H9 (cell line): Measurements from ENCODE around the gene LRG1. TPM values are rescaled to one million over a fixed set of nuclear protein-coding genes. Genes with fewer than 3 reads are reported as not detected.

Experiments
- DNase-seq: peaks from one replicate; pipeline ENCODE4 v3.0.0-alpha.2; 2017
- H2AFZ ChIP-seq: one replicate; pipeline ENCODE4 v1.6.1; 2013; ENCODE audit warnings: mild to moderate bottlenecking, low read length, control low read depth, moderate library complexity
- H2AK5ac ChIP-seq: 2 replicates; pipeline ENCODE4 v1.6.1; 2013; ENCODE audit warnings: low read length, control low read depth, mixed read lengths; ENCODE audit not compliant: insufficient read length
- H2BK120ac ChIP-seq: one replicate; pipeline ENCODE4 v1.6.1; 2013; ENCODE audit warnings: low read depth, mild to moderate bottlenecking, low read length, control low read depth, inconsistent platforms; ENCODE audit not compliant: poor library complexity, severe bottlenecking
- H2BK12ac ChIP-seq: 2 replicates; pipeline ENCODE4 v1.6.1; 2013; ENCODE audit warnings: low read length, control low read depth, mixed read lengths, low read depth; ENCODE audit not compliant: insufficient read length
- H2BK15ac ChIP-seq: 2 replicates; pipeline ENCODE4 v1.6.1; 2013; ENCODE audit warnings: low read depth, low read length, control low read depth
- H2BK20ac ChIP-seq: one replicate; pipeline ENCODE4 v1.6.1; 2013; ENCODE audit warnings: low read depth, mild to moderate bottlenecking, low read length, control low read depth, inconsistent platforms; ENCODE audit not compliant: poor library complexity, severe bottlenecking
- H2BK5ac ChIP-seq: 2 replicates; pipeline ENCODE4 v1.6.1; 2013; ENCODE audit warnings: low read length, control low read depth, mixed read lengths; ENCODE audit not compliant: insufficient read length
- H3K14ac ChIP-seq: 2 replicates; pipeline ENCODE4 v1.6.1; 2013; ENCODE audit warnings: low read length, control low read depth; ENCODE audit not compliant: insufficient read depth
- H3K18ac ChIP-seq: 2 replicates; pipeline ENCODE4 v1.6.1; 2013; ENCODE audit warnings: low read depth, mild to moderate bottlenecking, mixed read lengths, low read length, control low read depth; ENCODE audit not compliant: insufficient read length
- H3K23ac ChIP-seq: 2 replicates; pipeline ENCODE4 v1.6.1; 2013; ENCODE audit warnings: low read length, control low read depth, mixed read lengths, low read depth; ENCODE audit not compliant: insufficient read length
- H3K23me2 ChIP-seq: 2 replicates; pipeline ENCODE4 v1.6.1; 2013; ENCODE audit warnings: low read depth, mild to moderate bottlenecking, mixed read lengths, low read length, control low read depth; ENCODE audit not compliant: insufficient read length, poor library complexity, severe bottlenecking
- H3K27ac ChIP-seq: 2 replicates; pipeline ENCODE4 v1.5.1; 2013; ENCODE audit warnings: low read length, control low read depth, mixed read lengths, low read depth; ENCODE audit not compliant: insufficient read length
- H3K27me3 ChIP-seq: 2 replicates; pipeline ENCODE4 v1.6.1; 2013; ENCODE audit warnings: low read length, control low read depth, inconsistent platforms; ENCODE audit not compliant: insufficient read depth
- H3K4ac ChIP-seq: 2 replicates; pipeline ENCODE4 v1.6.1; 2013; ENCODE audit warnings: low read depth, mild to moderate bottlenecking, control low read depth, inconsistent platforms, low read length, moderate library complexity
- H3K4me1 ChIP-seq: 2 replicates; pipeline ENCODE4 v1.6.1; 2013; ENCODE audit warnings: low read length, control low read depth, inconsistent platforms; ENCODE audit not compliant: insufficient read depth
- H3K4me2 ChIP-seq: 2 replicates; pipeline ENCODE4 v1.6.1; 2013; ENCODE audit warnings: low read length, control low read depth, mixed read lengths; ENCODE audit not compliant: insufficient read length, insufficient read depth
- H3K56ac ChIP-seq: 2 replicates; pipeline ENCODE4 v1.6.1; 2013; ENCODE audit warnings: low read depth, mild to moderate bottlenecking, mixed read lengths, low read length, control low read depth; ENCODE audit not compliant: insufficient read length
- H3K79me1 ChIP-seq: 2 replicates; pipeline ENCODE4 v1.6.1; 2013; ENCODE audit warnings: low read depth, mild to moderate bottlenecking, moderate library complexity, low read length, control low read depth, inconsistent platforms; ENCODE audit not compliant: insufficient read depth, poor library complexity, severe bottlenecking
- H3K79me2 ChIP-seq: 2 replicates; pipeline ENCODE4 v1.6.1; 2013; ENCODE audit warnings: low read length, control low read depth, inconsistent platforms; ENCODE audit not compliant: insufficient read depth
- H3K9ac ChIP-seq: 2 replicates; pipeline ENCODE4 v1.6.1; 2013; ENCODE audit warnings: low read length, control low read depth, mixed read lengths; ENCODE audit not compliant: insufficient read length; ENCODE audit errors: extremely low read depth
- H3K9me3 ChIP-seq: one replicate; pipeline ENCODE4 v1.6.1; 2013; ENCODE audit warnings: low read depth, low read length, inconsistent platforms; ENCODE audit not compliant: control insufficient read depth
- H3T11ph ChIP-seq: one replicate; pipeline ENCODE4 v1.6.1; 2013; ENCODE audit warnings: mild to moderate bottlenecking, low read length, control low read depth, inconsistent platforms
- H4K20me1 ChIP-seq: one replicate; pipeline ENCODE4 v1.6.1; 2013; ENCODE audit not compliant: control insufficient read depth, insufficient read length, insufficient read depth
- H4K5ac ChIP-seq: 2 replicates; pipeline ENCODE4 v1.6.1; 2013; ENCODE audit warnings: low read depth, mild to moderate bottlenecking, mixed read lengths, low read length, control low read depth; ENCODE audit not compliant: insufficient read length
- H4K8ac ChIP-seq: replicated peaks from 2 replicates; pipeline ENCODE4 v1.6.1; 2013; ENCODE audit warnings: low read length, control low read depth, mixed read lengths, low read depth; ENCODE audit not compliant: insufficient read length
- H4K91ac ChIP-seq: 2 replicates; pipeline ENCODE4 v1.6.1; 2013; ENCODE audit warnings: low read depth, mild to moderate bottlenecking, moderate library complexity, mixed read lengths, low read length, control low read depth; ENCODE audit not compliant: insufficient read length
- H3K27ac Mint-ChIP-seq, 3 experiments: 2 replicates in 2 of 3; 3 replicates in 1 of 3; pipeline ENCODE4 v1.8.0; 2020 to 2021; ENCODE audit warnings: mixed read lengths in 3 of 3, mild to moderate bottlenecking in 1 of 3, moderate library complexity in 1 of 3
- H3K27me3 Mint-ChIP-seq: 2 replicates; pipeline ENCODE4 v1.8.0; 2021; ENCODE audit warnings: low read depth, mild to moderate bottlenecking, moderate library complexity, mixed read lengths
- H3K36me3 Mint-ChIP-seq, 3 experiments: 2 replicates in 2 of 3; 3 replicates in 1 of 3; pipeline ENCODE4 v1.8.0; 2020 to 2021; ENCODE audit warnings: low read depth in 3 of 3, mixed read lengths in 3 of 3; ENCODE audit not compliant: insufficient read depth in 1 of 3
- H3K4me1 Mint-ChIP-seq, 2 experiments: 2 replicates each; pipeline ENCODE4 v1.8.0; 2020; ENCODE audit warnings: mixed read lengths in 2 of 2
- H3K4me3 Mint-ChIP-seq, 2 experiments: 2 replicates in 1 of 2; 3 replicates in 1 of 2; pipeline ENCODE4 v1.8.0; 2020 to 2021; ENCODE audit warnings: mild to moderate bottlenecking in 2 of 2, mixed read lengths in 2 of 2, moderate library complexity in 1 of 2
- H3K9me3 Mint-ChIP-seq, 2 experiments: 2 replicates in 1 of 2; 3 replicates in 1 of 2; pipeline ENCODE4 v1.8.0; 2020; ENCODE audit warnings: mild to moderate bottlenecking in 2 of 2, mixed read lengths in 2 of 2, moderate library complexity in 1 of 2
- WGBS: extraction: QIAGEN DNeasy Blood & Tissue Kit; methylation state at CpG from one replicate; pipeline ENCODE4 v1.1.7; 2013; ENCODE audit warnings: missing lambda C conversion rate, low lambda C conversion rate, mixed read lengths; ENCODE audit not compliant: insufficient read length; ENCODE audit errors: extremely low coverage; 5-methylcytosine and 5-hydroxymethylcytosine counted together
- total RNA-seq: library from RNA; stranded (reverse); gene quantifications from 2 replicates; pipeline ENCODE4 v1.2.1, GENCODE V29; 2021
- TF ChIP-seq, protein P1 (sequence below): fragments of 200-600 bp; sonication (generic); conservative IDR thresholded peaks from 3 replicates; pipeline ENCODE4 v1.8.0; 2021; ENCODE audit warnings: antibody characterized with exemption, mild to moderate bottlenecking

LRG1 gene
- total RNA-seq, 1 experiment from 2014 or later: 0.24 TPM

DNA sequence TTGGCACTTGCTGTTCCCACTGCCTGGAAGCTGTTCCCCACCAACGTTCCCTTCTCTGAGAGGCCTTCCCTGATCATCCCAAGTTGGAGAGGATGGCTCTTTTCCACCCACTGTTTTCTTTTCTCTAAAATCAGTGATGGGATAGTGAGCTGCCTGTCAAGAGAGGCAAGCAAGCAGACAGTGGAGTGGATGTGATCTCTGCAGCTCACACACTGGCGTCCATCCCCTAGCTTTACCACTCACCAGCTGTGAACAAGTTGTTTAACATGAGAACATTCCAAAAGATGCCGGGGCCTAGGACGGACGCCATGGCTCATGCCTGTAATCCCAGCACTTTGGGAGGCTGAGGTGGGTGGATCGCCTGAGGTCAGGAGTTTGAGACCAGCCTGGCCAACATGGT lies 47.7 kb upstream of the LRG1 start:
- Histone ChIP-seq H2BK5ac (no peak overlapping the region), H3K9ac (no peak overlapping the region), H3K4me2 (no peak overlapping the region), H3K79me1 (no peaks in the 10 kb centered on the region), H3K56ac (no peak overlapping the region), H2AK5ac (no peak overlapping the region), H4K91ac (no peak overlapping the region), H2BK20ac (no peak overlapping the region), H3K4me1 (no peaks in the 10 kb centered on the region), H3K23ac (no peak overlapping the region), H3K18ac (no peak overlapping the region), H3T11ph (no peak overlapping the region), H3K27me3 (no peaks in the 10 kb centered on the region; the same call in 1 of the 2 replicates), H3K14ac (no peak overlapping the region), H2BK120ac (no peak overlapping the region), H3K9me3 (no peaks in the 10 kb centered on the region), H2BK15ac (no peak overlapping the region), H2AFZ (no peak overlapping the region), H3K27ac (no peak overlapping the region), H3K4ac (no peak overlapping the region), H4K20me1 (no peaks in the 10 kb centered on the region), H2BK12ac (no peak overlapping the region), H4K5ac (no peak overlapping the region), H4K8ac (no peak overlapping the region), H3K23me2 (peaks cover 3% of the 10 kb centered on the region), H3K79me2 (no peaks in the 10 kb centered on the region)
- Mint-ChIP-seq H3K36me3 (no peaks in the 10 kb centered on the region), H3K9me3 (no peaks in the 10 kb centered on the region; a peak in 2 of 5 replicates), H3K27ac (no peak overlapping the region), H3K27me3 (peaks cover 62% of the 10 kb centered on the region), H3K4me1 (peaks cover 6 to 41% of the 10 kb centered on the region in 2 experiments), H3K4me3 (no peak overlapping the region)
- TF ChIP-seq, protein P1, sequence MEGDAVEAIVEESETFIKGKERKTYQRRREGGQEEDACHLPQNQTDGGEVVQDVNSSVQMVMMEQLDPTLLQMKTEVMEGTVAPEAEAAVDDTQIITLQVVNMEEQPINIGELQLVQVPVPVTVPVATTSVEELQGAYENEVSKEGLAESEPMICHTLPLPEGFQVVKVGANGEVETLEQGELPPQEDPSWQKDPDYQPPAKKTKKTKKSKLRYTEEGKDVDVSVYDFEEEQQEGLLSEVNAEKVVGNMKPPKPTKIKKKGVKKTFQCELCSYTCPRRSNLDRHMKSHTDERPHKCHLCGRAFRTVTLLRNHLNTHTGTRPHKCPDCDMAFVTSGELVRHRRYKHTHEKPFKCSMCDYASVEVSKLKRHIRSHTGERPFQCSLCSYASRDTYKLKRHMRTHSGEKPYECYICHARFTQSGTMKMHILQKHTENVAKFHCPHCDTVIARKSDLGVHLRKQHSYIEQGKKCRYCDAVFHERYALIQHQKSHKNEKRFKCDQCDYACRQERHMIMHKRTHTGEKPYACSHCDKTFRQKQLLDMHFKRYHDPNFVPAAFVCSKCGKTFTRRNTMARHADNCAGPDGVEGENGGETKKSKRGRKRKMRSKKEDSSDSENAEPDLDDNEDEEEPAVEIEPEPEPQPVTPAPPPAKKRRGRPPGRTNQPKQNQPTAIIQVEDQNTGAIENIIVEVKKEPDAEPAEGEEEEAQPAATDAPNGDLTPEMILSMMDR: no peak
- no peak for DNase-seq
- no CpG with 5 or more reads among the region's 6 CpGs for WGBS
